ENCODE data around the gene KIRREL1. TPM values are rescaled to one million over a fixed set of nuclear protein-coding genes. Genes with fewer than 3 reads are reported as not detected.

KIRREL1 gene
- total and polyA plus RNA-seq, 2 of the 8 experiments (the other 6 are each of a cell fraction or from before 2014, with no cell fraction given), result 14.2 to 39.0 TPM

DNA sequence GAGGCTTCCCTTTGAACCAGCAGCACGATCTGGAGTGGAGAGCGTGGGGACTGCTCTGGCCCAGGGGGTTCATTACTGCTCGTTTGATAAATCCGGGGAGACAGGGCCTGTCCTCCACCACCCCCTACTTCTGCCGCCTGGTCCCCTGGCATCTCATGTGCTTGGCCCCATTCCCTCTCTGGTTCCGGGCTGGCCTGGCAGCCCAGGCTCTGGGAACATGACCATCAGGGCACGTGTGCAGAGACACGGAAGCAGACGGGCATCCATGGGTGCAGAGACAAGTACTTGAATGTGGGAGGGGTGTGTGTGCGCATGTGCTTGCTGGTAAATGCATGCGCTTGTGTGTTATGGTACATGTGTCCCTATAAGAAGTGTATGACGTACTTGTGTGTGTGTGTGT, 75.5 kb downstream of the KIRREL1 start:
- peaks cover 3 to 11% of the 10 kb centered on the region in 2 experiments for H4K20me1 ChIP-seq (replicated peaks in 1 of 2; ENCODE audit: control insufficient read depth in 1 of 2, insufficient read depth in 2 of 2, low read length in 2 of 2)
- 91% methylated on average over 12 of the region's 12 CpGs; no CpG with 5 or more reads in 1 of the 2 experiments for WGBS, 2 experiments (ENCODE audit: extremely low coverage in 1 of 2, insufficient coverage in 1 of 2, insufficient read length in 1 of 2, insufficient replicate concordance in 2 of 2, low coverage in 1 of 2, low lambda C conversion rate in 2 of 2, missing lambda C conversion rate in 1 of 2)
- no peak overlapping the region for H2BK120ac ChIP-seq (replicated peaks; ENCODE audit: low read depth, low read length)
- no peak overlapping the region for H3K4me2 ChIP-seq (ENCODE audit: insufficient read depth in 1 of 2, low read depth in 2 of 2, low read length in 2 of 2)
- no peak overlapping the region for H3K18ac ChIP-seq (ENCODE audit: extremely low read depth, low read length)
- H2BK5ac ChIP-seq (ENCODE audit: low read depth, low read length), result 0 out of 2 replicates have a peak overlapping the region, but pooled peaks have one; percentile 2
- no peak overlapping the region for H2BK20ac ChIP-seq (ENCODE audit: low read length)
- no peaks in the 10 kb centered on the region for H3K9me3 ChIP-seq (ENCODE audit: insufficient read depth in 2 of 2, low read depth in 1 of 2, low read length in 1 of 2)
- H2AK5ac ChIP-seq (ENCODE audit: low read depth, low read length), result no peak overlapping the region
- no peak overlapping the region for H3K4ac ChIP-seq (replicated peaks; ENCODE audit: insufficient read length, low read depth, low read length)
- peak overlapping the region; percentile 62 for H4K8ac ChIP-seq (ENCODE audit: extremely low read depth, insufficient read depth, low read length)
- H3K27ac ChIP-seq (ENCODE audit: low read depth, low read length), result no peak overlapping the region
- CTCF ChIA-PET (ENCODE audit: partially characterized antibody), result interaction anchor here (0.6 to 7.9 kb wide), 11 partner anchors 9 to 99 kb away, joined by 3 to 49 read pairs (median 4); partner anchors contain the start of gene KIRREL1
- FAIRE-seq (no peak), DNase-seq (ENCODE audit: low read depth in 1 of 2, low spot score in 2 of 2) (no peak)
- H3K79me2 ChIP-seq (ENCODE audit: control insufficient read depth in 1 of 2, insufficient read depth in 2 of 2, low read length in 2 of 2), result peaks cover 0 to 11% of the 10 kb centered on the region in 2 experiments; a peak in 2 of 4 replicates
- no peaks in the 10 kb centered on the region for H3K27me3 ChIP-seq (replicated peaks in 1 of 4; ENCODE audit: control insufficient read depth in 3 of 4, extremely low read depth in 1 of 4, insufficient read depth in 3 of 4, low read length in 3 of 4)
- H3K79me1 ChIP-seq (ENCODE audit: low read depth, low read length), result peaks cover 14% of the 10 kb centered on the region; the same call in 1 of the 2 replicates
- no peak overlapping the region for H3K14ac ChIP-seq (ENCODE audit: insufficient read length)
- H2BK12ac ChIP-seq (ENCODE audit: low read depth, low read length), result no peak overlapping the region
- no peak overlapping the region for H3K23ac ChIP-seq (ENCODE audit: insufficient read length)
- TF ChIP-seq POU5F1 (IDR thresholded peaks at IDR 0.05; ENCODE audit: low read depth, low read length) (no peak), SP4 (IDR thresholded peaks at IDR 0.05; ENCODE audit: low read length) (no peak), TEAD4 (IDR thresholded peaks at IDR 0.05; ENCODE audit: low read depth, low read length) (no peak), RXRA (IDR thresholded peaks at IDR 0.05; ENCODE audit: insufficient read depth, low read depth, low read length) (no peak), JUND (IDR thresholded peaks at IDR 0.05; ENCODE audit: low read length) (no peak), FOSL1 (IDR thresholded peaks at IDR 0.05; ENCODE audit: insufficient read depth, low read depth, low read length) (no peak)
- no peak overlapping the region for H2BK15ac ChIP-seq (ENCODE audit: low read length)
- no peak overlapping the region for H4K5ac ChIP-seq (ENCODE audit: insufficient read length, low read depth, low read length)
- no peaks in the 10 kb centered on the region for H3K23me2 ChIP-seq (ENCODE audit: low read depth, low read length)
- no peak overlapping the region for H3K56ac ChIP-seq (replicated peaks; ENCODE audit: insufficient read length, low read depth, low read length)
- no peak overlapping the region for H3K9ac ChIP-seq (replicated peaks in 1 of 4; ENCODE audit: extremely low read depth in 1 of 4, low read depth in 3 of 4, low read length in 3 of 4)
- no peaks in the 10 kb centered on the region for H3K36me3 ChIP-seq (ENCODE audit: control insufficient read depth in 2 of 4, insufficient read depth in 4 of 4, low read length in 3 of 4)
- no peak overlapping the region for H3K4me3 ChIP-seq (ENCODE audit: extremely low read depth in 1 of 4, insufficient read depth in 2 of 4, low read depth in 3 of 4, low read length in 4 of 4)
- H3K4me1 ChIP-seq (replicated peaks in 1 of 4; ENCODE audit: control insufficient read depth in 3 of 4, insufficient read depth in 4 of 4, low read length in 3 of 4), result peaks cover 0 to 24% (median 8%) of the 10 kb centered on the region in 4 experiments; a peak in 5 of 7 replicates
- POLR2A ChIA-PET (ENCODE audit: partially characterized antibody), result interaction anchor here (0.7 to 2.0 kb wide), 3 partner anchors 10 to 57 kb away, joined by 3 to 6 read pairs (median 3); no protein-coding TSS in a partner anchor
- no peak overlapping the region for H2AFZ ChIP-seq (ENCODE audit: low read length)
- no peak overlapping the region for H4K91ac ChIP-seq (replicated peaks; ENCODE audit: insufficient read length, low read length)
